ENCODE measurements around the gene KLHL40.

KLHL40 gene

DNA sequence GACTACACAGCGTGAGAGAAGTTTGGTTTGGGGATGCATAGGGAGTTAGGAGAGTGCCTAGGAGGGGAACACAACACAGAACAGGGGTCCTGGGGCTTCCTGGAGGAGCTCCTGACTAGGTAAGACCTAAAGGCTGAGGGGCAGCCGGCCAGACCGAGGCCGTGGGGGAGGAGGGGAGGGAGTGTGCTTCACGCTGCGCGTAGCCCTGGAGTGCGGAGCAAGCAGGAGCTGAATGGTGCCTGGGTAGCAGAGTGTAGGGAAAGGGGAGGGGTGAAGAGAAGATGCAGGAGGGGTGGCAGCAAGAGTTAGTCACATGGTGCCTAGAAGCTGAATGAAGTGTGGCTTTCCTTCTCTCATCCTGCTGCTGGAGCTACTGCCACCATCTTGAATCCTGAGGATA lies 49.7 kb downstream of the KLHL40 start:
- in situ Hi-C loops (cut with HindIII; ENCODE audit: low sequenced_read_pairs): no loop called here

DNA sequence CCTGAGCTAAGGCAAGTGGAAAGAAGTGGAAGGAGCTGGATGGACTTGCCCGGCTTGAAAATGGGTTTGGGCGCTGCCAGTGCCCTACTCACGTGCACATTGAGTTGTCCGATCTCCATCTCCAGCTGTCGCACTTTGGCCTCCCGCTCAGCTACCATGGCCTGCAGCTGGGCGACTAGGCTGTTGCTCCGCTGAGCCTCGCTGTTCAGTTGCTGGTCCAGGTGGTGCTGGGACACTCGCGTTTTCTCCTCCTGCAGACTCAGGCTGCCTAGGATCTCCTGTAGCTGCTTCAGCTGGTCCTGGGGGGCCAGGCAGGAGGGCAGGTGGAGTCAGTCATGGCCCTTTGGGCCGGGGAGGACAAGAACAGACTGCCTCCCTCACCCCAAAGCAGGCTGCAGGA lies 50.3 kb downstream of the KLHL40 start:
- in situ Hi-C loops (cut with HindIII; ENCODE audit: low sequenced_read_pairs): no loop called here

DNA sequence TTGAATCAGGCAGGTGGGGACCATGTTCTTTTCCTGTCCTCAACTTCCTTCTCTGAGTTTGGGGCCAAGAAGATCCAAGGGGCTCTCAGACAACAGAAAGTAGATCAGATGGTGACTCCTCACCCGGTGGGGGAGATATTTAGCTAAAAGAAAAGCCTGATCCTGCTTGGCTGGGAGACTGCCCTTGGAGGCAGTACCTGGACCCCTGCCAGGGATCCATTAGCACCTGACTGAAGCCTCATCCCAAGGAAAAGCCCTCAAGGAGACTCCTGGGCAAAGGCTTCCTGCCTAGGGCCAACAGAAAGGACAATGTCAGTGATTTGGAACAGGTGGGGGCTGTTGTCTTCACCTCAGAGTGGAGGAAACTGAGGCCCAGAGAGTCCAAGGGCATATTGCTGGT lies 50.7 kb downstream of the KLHL40 start:
- in situ Hi-C loops (cut with HindIII; ENCODE audit: low sequenced_read_pairs): no loop called here

DNA sequence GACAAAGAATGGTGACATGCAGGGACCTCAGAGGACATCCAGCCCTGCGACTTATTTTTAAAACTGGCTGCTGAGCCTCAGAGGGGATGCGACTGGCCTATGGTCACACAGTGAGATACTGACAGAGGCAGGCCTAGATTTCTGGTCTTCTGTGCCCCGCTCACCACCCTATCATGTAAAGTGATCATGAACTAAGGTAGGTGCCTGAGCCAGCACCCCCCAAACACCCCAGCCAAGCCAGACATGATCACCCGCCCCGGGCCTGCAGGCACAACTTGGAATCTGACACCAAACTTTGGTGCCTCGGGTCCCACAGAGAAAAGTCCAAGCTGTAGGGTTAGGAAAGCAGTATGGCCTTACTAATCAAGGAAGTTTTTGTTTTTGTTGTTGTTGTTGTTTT lies 51.2 kb downstream of the KLHL40 start:
- in situ Hi-C loops (cut with HindIII; ENCODE audit: low sequenced_read_pairs): no loop called here

DNA sequence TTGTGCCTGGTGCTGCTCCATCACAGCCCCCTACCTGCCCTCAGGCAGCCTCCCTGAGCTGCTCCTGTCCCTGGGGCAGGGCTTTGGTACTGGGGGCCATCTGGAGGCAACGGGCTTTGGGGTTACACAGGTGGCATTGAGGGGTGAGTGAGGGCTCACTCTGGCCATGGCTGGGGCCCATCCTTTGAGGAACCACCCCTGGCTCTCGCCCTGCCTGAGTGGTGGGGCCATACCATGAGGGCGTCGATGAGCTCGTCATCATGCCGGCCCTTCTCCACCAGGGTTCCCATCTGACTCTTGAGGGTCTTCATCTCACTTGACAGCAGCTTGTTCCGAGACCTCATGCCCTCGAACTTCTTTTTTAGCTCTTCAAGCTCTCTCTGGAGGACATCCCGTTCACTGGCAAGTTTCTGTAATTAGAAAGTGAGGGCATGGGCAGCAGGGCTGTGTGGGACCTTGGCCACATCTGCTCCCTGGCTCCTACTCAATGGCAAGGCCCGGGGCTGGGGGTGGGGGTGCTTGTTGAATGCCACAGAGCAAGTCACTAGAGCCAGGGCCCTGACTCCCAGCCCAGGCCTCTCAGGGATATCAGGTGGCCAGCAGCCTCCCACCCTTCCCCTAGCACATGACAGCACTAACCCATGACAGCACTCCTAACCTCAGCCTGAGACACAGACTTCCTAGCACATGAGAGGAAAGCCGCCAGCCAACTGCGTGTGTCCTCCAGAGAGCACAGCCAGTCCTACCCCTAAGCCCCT lies 54.2 kb downstream of the KLHL40 start:
- in situ Hi-C loops (cut with HindIII; ENCODE audit: low sequenced_read_pairs): no loop called here

DNA sequence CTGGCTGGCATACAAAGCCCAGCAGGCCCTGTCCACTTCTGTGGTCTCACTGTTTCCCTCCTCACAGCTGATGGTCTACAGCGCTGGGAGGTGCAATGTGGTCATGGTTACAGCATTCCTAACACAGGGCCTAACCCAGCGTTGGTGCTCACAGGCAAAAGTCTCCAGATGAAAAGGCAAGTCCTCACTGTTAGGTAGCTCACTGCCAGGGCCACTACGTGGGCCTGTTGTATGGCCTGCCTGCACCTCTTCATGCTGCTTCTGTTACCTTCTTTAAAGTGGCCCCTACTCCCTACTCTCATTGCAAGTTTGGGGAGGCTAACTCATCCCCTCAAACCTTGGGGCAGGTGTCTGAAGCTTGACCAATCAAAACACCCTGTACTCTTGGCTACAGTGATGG lies 56.5 kb downstream of the KLHL40 start:
- in situ Hi-C loops (cut with HindIII; ENCODE audit: low sequenced_read_pairs): no loop called here

Measured in DLD1 (cell line).